Mucosa of stomach (tissue), 1 donor: Measurements from ENCODE around the gene SMIM41.

Experiments
- H3K27me3 ChIP-seq: one replicate; pipeline ENCODE4 v1.7.0; 2013; ENCODE audit warnings: mild to moderate bottlenecking, low read length; ENCODE audit not compliant: control insufficient read depth, insufficient read depth
- H3K36me3 ChIP-seq: one replicate; pipeline ENCODE4 v1.7.0; 2013; ENCODE audit warnings: low read length; ENCODE audit not compliant: control insufficient read depth, insufficient read depth
- H3K4me1 ChIP-seq: one replicate; pipeline ENCODE4 v1.7.0; 2013; ENCODE audit warnings: mild to moderate bottlenecking, low read length; ENCODE audit not compliant: control insufficient read depth, insufficient read depth
- H3K4me3 ChIP-seq: one replicate; pipeline ENCODE4 v1.7.0; 2013; ENCODE audit warnings: low read length
- H3K9ac ChIP-seq: one replicate; pipeline ENCODE4 v1.7.0; 2013; ENCODE audit warnings: mild to moderate bottlenecking, low read length, moderate library complexity
- H3K9me3 ChIP-seq: one replicate; pipeline ENCODE4 v1.7.0; 2013; ENCODE audit warnings: mild to moderate bottlenecking, low read length, moderate library complexity; ENCODE audit not compliant: control insufficient read depth
- donor health status: Pancreatic carcinoma.

The SMIM41 gene

DNA sequence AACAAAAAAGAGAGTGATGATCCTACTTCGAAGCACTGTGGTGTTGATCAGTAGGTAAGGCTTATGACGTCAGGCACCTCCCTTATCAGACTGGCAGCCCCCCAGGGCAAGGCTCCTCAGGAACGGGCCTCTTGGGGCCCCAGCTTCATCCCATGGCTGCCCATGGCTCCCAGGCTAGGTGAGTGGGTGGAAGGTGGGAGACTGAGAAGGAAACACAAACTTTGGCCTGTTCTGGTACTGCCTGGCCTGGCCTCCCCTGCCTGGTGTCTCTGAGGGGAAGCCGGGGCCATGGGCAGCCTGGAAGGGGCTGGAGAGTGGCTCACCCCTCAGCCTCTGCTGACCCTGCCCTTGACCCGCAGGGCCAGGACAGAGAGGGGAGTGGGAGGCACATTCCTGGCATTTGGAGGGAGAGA lies 73.4 kb downstream of the SMIM41 start:
- no peaks in the 10 kb centered on the region for H3K27me3 ChIP-seq
- H3K9ac ChIP-seq, result peak overlapping the region; percentile 40
- no peaks in the 10 kb centered on the region for H3K9me3 ChIP-seq
- H3K4me3 ChIP-seq, result no peak overlapping the region
- no peaks in the 10 kb centered on the region for H3K36me3 ChIP-seq
- peaks cover 82% of the 10 kb centered on the region for H3K4me1 ChIP-seq

DNA sequence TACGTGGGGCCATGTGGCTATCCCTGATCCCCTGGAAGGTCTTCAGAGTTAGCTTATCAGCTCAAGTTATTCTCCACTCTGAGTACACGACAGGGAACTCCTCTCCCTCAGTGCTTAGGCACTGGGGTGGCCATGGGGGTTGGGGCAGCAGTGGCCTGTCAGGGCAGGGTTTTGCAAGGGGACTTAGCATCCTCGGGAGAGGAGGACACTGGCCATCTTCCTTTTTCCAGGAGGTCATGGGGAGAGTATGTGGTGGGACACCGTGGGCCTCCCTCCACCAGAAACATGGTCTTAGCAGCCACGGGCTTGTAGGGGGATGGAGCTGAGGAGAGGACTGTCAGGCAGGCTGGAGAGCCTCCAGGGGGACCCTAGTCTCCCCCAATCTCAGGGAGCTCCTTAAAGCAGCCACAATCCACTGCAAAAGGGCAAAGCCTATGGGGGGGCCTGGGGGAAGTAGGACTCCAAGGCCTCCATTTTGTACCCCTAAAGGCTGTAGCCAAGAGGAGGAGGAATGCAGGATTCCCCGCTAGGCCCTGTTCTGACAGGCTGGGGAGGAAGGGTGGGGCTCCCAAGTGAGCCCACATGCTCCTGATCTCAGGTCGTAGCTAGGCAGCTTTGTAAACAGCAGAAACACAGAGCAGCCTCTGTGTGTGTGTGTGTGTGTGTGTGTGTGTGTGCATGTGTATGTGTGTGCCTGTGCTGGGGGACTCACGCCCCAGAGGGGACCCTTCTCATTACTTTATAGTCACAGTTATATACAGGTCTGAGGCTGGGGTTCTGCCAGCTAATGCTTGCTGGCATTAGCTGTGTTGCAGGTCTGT lies 75.8 kb downstream of the SMIM41 start:
- no peaks in the 10 kb centered on the region for H3K9me3 ChIP-seq
- H3K9ac ChIP-seq, result peak overlapping the region; percentile 20
- H3K4me1 ChIP-seq, result peaks cover 58% of the 10 kb centered on the region
- no peaks in the 10 kb centered on the region for H3K36me3 ChIP-seq
- no peak overlapping the region for H3K4me3 ChIP-seq
- H3K27me3 ChIP-seq, result no peaks in the 10 kb centered on the region

- Histone ChIP-seq H3K36me3 (no peaks in the 10 kb centered on the region), H3K4me3 (no peak overlapping the region), H3K4me1 (peaks cover 48% of the 10 kb centered on the region), H3K9ac (no peak overlapping the region), H3K9me3 (no peaks in the 10 kb centered on the region), H3K27me3 (no peaks in the 10 kb centered on the region)
Observed at GRCh38 chr12:52156311-52156710, 76.8 kb downstream of the SMIM41 start.

GRCh38 chr12:52156757-52157565 lies 77.5 kb downstream of the SMIM41 start:
- Histone ChIP-seq H3K9me3 (no peaks in the 10 kb centered on the region), H3K4me3 (no peak overlapping the region), H3K27me3 (no peaks in the 10 kb centered on the region), H3K4me1 (peaks cover 41% of the 10 kb centered on the region), H3K9ac (no peak overlapping the region), H3K36me3 (no peaks in the 10 kb centered on the region)

GRCh38 chr12:52157566-52158150 lies 78.2 kb downstream of the SMIM41 start:
- Histone ChIP-seq H3K4me1 (peaks cover 34% of the 10 kb centered on the region), H3K36me3 (no peaks in the 10 kb centered on the region), H3K27me3 (no peaks in the 10 kb centered on the region), H3K9me3 (no peaks in the 10 kb centered on the region), H3K4me3 (no peak overlapping the region), H3K9ac (no peak overlapping the region)
